ENCODE results near the gene BBS9. TPM values are rescaled to one million over a fixed set of nuclear protein-coding genes. Genes with fewer than 3 reads are reported as not detected.

BBS9 gene
- total RNA-seq, 1 experiment from 2014 or later, result 26.4 TPM

GRCh38 chr7:33177876-33178275 is 48.5 kb downstream of the BBS9 start:
- no peak overlapping the region for H2BK20ac ChIP-seq (ENCODE audit: low read depth, low read length, poor library complexity, severe bottlenecking)
- no peak overlapping the region for H4K5ac ChIP-seq (ENCODE audit: insufficient read length, low read depth, low read length)
- no peak overlapping the region for H3K14ac ChIP-seq (ENCODE audit: insufficient read depth, low read length)
- H3K4me2 ChIP-seq (ENCODE audit: insufficient read depth, insufficient read length, low read length), result no peak overlapping the region
- Mint-ChIP-seq H3K27me3 (ENCODE audit: low read depth) (no peaks in the 10 kb centered on the region), H3K36me3 (ENCODE audit: insufficient read depth in 1 of 3, low read depth in 3 of 3) (peaks cover 6 to 21% (median 10%) of the 10 kb centered on the region in 3 experiments; a peak in 6 of 7 replicates), H3K4me3 (no peak overlapping the region), H3K27ac (no peak overlapping the region), H3K4me1 (no peaks in the 10 kb centered on the region; a peak in 2 of 4 replicates), H3K9me3 (peaks cover 5 to 10% of the 10 kb centered on the region in 2 experiments; a peak in 4 of 5 replicates)
- no peak overlapping the region for H2BK5ac ChIP-seq (ENCODE audit: insufficient read length, low read length)
- H2AK5ac ChIP-seq (ENCODE audit: insufficient read length, low read length), result no peak overlapping the region
- H3K18ac ChIP-seq (ENCODE audit: insufficient read length, low read depth, low read length), result no peak overlapping the region
- no peak for TF ChIP-seq CTCF (conservative IDR thresholded peaks at IDR 0.05)
- no peaks in the 10 kb centered on the region for H3K4me1 ChIP-seq (ENCODE audit: insufficient read depth, low read length)
- H3K9ac ChIP-seq (ENCODE audit: extremely low read depth, insufficient read length, low read length), result no peak overlapping the region
- 0 out of 2 replicates have a peak overlapping the region, but pooled peaks have one; percentile 3 for H2BK15ac ChIP-seq (ENCODE audit: low read depth, low read length)
- H4K91ac ChIP-seq (ENCODE audit: insufficient read length, low read depth, low read length), result no peak overlapping the region
- H2BK12ac ChIP-seq (ENCODE audit: insufficient read length, low read depth, low read length), result no peak overlapping the region
- H3K23ac ChIP-seq (ENCODE audit: insufficient read length, low read depth, low read length), result no peak overlapping the region
- no peak overlapping the region for H2BK120ac ChIP-seq (ENCODE audit: low read depth, low read length, poor library complexity, severe bottlenecking)
- no CpG with 5 or more reads among the region's 2 CpGs for WGBS (ENCODE audit: extremely low coverage, insufficient read length, low lambda C conversion rate)
- no peaks in the 10 kb centered on the region for H4K20me1 ChIP-seq (ENCODE audit: control insufficient read depth, insufficient read depth, insufficient read length)
- no peak overlapping the region for H4K8ac ChIP-seq (replicated peaks; ENCODE audit: insufficient read length, low read depth, low read length)
- H3K27me3 ChIP-seq (ENCODE audit: insufficient read depth, low read length), result no peaks in the 10 kb centered on the region
- H3K27ac ChIP-seq (ENCODE audit: insufficient read length, low read depth, low read length), result no peak overlapping the region
- no peak overlapping the region for H3K56ac ChIP-seq (ENCODE audit: insufficient read length, low read depth, low read length)
- no peak for DNase-seq
- H3K23me2 ChIP-seq (ENCODE audit: insufficient read length, low read depth, low read length, poor library complexity, severe bottlenecking), result no peaks in the 10 kb centered on the region
- no peak overlapping the region for H3T11ph ChIP-seq (ENCODE audit: low read length)
- no peak overlapping the region for H2AFZ ChIP-seq (ENCODE audit: low read length)
- no peak overlapping the region for H3K4ac ChIP-seq (ENCODE audit: low read depth, low read length)
- H3K9me3 ChIP-seq (ENCODE audit: control insufficient read depth, low read depth, low read length), result no peaks in the 10 kb centered on the region
- no peaks in the 10 kb centered on the region for H3K79me1 ChIP-seq (ENCODE audit: insufficient read depth, low read depth, low read length, poor library complexity, severe bottlenecking)
- no peaks in the 10 kb centered on the region for H3K79me2 ChIP-seq (ENCODE audit: insufficient read depth, low read length)
